ENCODE measurements around the gene SNAP47. TPM values are rescaled to one million over a fixed set of nuclear protein-coding genes. Genes with fewer than 3 reads are reported as not detected.
"Not testable (repeated sequence)": the region's sequence is repeated elsewhere in the genome, so short reads cannot be mapped to it uniquely, and the experiment has no call there.

Gene SNAP47
- polyA plus RNA-seq, 1 of the 3 experiments (the other 2 are of a cell fraction): 45.6 TPM

DNA sequence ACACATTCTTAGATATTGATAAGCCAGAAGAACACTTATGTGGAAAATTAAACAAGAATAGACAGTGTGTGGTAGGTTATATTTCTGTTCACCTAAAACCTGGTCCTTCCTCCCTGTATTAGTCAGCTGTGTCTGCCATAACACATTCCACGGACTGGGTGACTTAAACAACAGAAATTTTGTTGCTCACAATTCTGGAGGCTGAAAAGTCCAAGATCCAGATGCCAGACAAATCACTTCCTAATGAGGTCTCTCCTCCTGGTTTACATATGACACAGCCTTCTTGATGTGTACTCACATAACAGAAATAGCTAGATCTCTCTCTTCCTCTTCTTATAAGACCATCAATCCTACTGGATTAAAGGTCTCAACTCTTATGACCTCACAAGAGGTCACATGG lies 25.8 kb upstream of the SNAP47 start (continued):
- TF ChIP-seq ZBTB33 (IDR thresholded peaks at IDR 0.05; ENCODE audit: borderline replicate concordance, low read depth) (no peak), MEF2A (IDR thresholded peaks at IDR 0.05; ENCODE audit: borderline replicate concordance, low read depth) (no peak)

DNA sequence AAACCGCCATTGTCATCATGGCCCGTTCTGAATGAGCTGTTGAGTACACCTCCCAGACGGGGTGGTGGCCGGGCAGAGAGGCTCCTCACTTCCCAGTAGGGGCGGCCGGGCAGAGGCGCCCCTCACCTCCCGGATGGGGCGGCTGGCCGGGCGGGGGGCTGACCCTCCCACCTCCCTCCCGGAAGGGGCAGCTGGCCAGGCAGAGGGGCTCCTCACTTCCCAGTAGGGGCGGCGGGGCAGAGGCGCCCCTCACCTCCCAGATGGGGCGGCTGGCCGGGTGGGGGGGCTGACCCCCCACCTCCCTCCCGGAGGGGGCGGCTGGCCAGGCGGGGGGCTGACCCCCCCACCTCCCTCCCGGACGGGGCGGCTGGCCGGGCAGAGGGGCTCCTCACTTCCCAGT lies 24.8 kb upstream of the SNAP47 start:
- H3K9me3 ChIP-seq; H4K20me1 ChIP-seq (ENCODE audit: insufficient read depth); H3F3A ChIP-seq (replicated peaks; ENCODE audit: insufficient read depth); H3K4me2 ChIP-seq; H3K79me2 ChIP-seq (ENCODE audit: insufficient read depth); H3K36me3 ChIP-seq (replicated peaks in 1 of 2; ENCODE audit: control insufficient read depth in 1 of 2, insufficient read depth in 2 of 2, low read length in 1 of 2); DNase-seq; H3K9me2 ChIP-seq; H3K27ac ChIP-seq (ENCODE audit: low read depth in 2 of 2, low read length in 1 of 2); H3K4me1 ChIP-seq (ENCODE audit: control insufficient read depth in 1 of 2, insufficient read depth in 2 of 2, low read depth in 1 of 2, low read length in 1 of 2); H3K27me3 ChIP-seq (ENCODE audit: insufficient read depth); H3K9ac ChIP-seq; H2AFZ ChIP-seq (ENCODE audit: low read depth); H3K4me3 ChIP-seq (ENCODE audit: low read depth in 2 of 2, low read length in 1 of 2); POLR2A ChIA-PET; CTCF ChIA-PET: not testable (repeated sequence)
- WGBS (ENCODE audit: low lambda C conversion rate): 67% methylated on average over 4 of the region's 24 CpGs

GRCh38 chr1:227712648-227713047 lies 22.6 kb upstream of the SNAP47 start:
- no peak for TF ChIP-seq POLR2AphosphoS5 (IDR thresholded peaks at IDR 0.05; ENCODE audit: low read depth, low read length)
- TF ChIP-seq GATA2 (CRISPR knock-in tag; IDR thresholded peaks at IDR 0.05): no peak
- no peak for TF ChIP-seq RFX5 (IDR thresholded peaks at IDR 0.05; ENCODE audit: low read length)
- no peak for TF ChIP-seq NFIC (IDR thresholded peaks at IDR 0.05; ENCODE audit: borderline replicate concordance)
- no peak for TF ChIP-seq EP300 (IDR thresholded peaks at IDR 0.05; ENCODE audit: borderline replicate concordance in 1 of 2, low read depth in 1 of 2, low read length in 1 of 2)
- no peak for TF ChIP-seq MEF2A (IDR thresholded peaks at IDR 0.05; ENCODE audit: borderline replicate concordance, low read depth)
- no peak for TF ChIP-seq GABPA (IDR thresholded peaks at IDR 0.05; ENCODE audit: low read depth)
- DNase-seq: no peak

DNA sequence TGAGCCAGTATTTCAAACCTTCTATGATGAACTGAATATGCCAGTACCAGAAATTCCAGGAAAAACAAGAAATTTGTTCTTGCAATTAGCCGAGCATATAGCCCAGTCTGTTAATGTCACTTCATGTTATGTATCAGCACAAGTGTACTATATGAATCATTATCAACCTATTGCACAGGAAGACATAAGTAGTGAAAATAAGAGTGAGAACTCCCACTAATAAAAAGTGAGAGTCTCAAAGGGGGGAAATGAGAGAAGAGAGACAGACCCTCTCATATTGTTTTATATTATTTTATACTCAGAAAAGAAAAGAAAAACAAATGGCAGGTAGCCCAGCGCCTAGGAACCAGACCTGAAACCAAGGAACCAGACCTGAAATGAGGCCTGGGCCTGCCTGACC lies 16.3 kb upstream of the SNAP47 start:
- Histone ChIP-seq H3K4me3 (ENCODE audit: low read depth in 2 of 2, low read length in 1 of 2) (no peak overlapping the region), H3K27me3 (ENCODE audit: insufficient read depth) (no peaks in the 10 kb centered on the region), H3K9ac (no peak overlapping the region), H3K79me2 (ENCODE audit: insufficient read depth) (no peaks in the 10 kb centered on the region), H3K4me2 (no peak overlapping the region), H2AFZ (ENCODE audit: low read depth) (no peak overlapping the region), H4K20me1 (ENCODE audit: insufficient read depth) (no peaks in the 10 kb centered on the region), H3K9me2 (no peaks in the 10 kb centered on the region), H3K9me3 (peaks cover 4% of the 10 kb centered on the region; the same call in 1 of the 2 replicates), H3K27ac (ENCODE audit: low read depth in 2 of 2, low read length in 1 of 2) (no peak overlapping the region), H3K36me3 (replicated peaks in 1 of 2; ENCODE audit: control insufficient read depth in 1 of 2, insufficient read depth in 2 of 2, low read length in 1 of 2) (no peaks in the 10 kb centered on the region), H3F3A (replicated peaks; ENCODE audit: insufficient read depth) (no peaks in the 10 kb centered on the region), H3K4me1 (ENCODE audit: control insufficient read depth in 1 of 2, insufficient read depth in 2 of 2, low read depth in 1 of 2, low read length in 1 of 2) (no peaks in the 10 kb centered on the region)
- DNase-seq: no peak
- ChIA-PET POLR2A (no interaction called here), CTCF (no interaction called here)
- WGBS (ENCODE audit: low lambda C conversion rate): 0% methylated on average over 2 of the region's 2 CpGs
- no peak for TF ChIP-seq MAX (IDR thresholded peaks at IDR 0.05; ENCODE audit: low read depth)
- no peak for TF ChIP-seq YY1 (IDR thresholded peaks at IDR 0.05; ENCODE audit: low read depth)
- no peak for TF ChIP-seq CTCF (IDR thresholded peaks at IDR 0.05)
- TF ChIP-seq FOSL2 (IDR thresholded peaks at IDR 0.05; ENCODE audit: borderline replicate concordance, low read depth): no peak
- no peak for TF ChIP-seq ELF1 (IDR thresholded peaks at IDR 0.05)
- TF ChIP-seq GABPA (IDR thresholded peaks at IDR 0.05; ENCODE audit: low read depth): no peak
- no peak for TF ChIP-seq TAF1 (IDR thresholded peaks at IDR 0.05; ENCODE audit: borderline replicate concordance, low read depth, low read length)
- TF ChIP-seq IRF3 (IDR thresholded peaks at IDR 0.05; ENCODE audit: low read depth, low read length): no peak
- no peak for TF ChIP-seq RXRA (IDR thresholded peaks at IDR 0.05; ENCODE audit: borderline replicate concordance, low read depth)
- TF ChIP-seq POLR2AphosphoS5 (IDR thresholded peaks at IDR 0.05; ENCODE audit: low read depth, low read length): no peak
- no peak for TF ChIP-seq SIN3A (IDR thresholded peaks at IDR 0.05; ENCODE audit: borderline replicate concordance, low read depth, low read length)

More at GRCh38 chr1:227712648-227713047, 22.6 kb upstream of the SNAP47 start:
- Histone ChIP-seq H3K36me3 (replicated peaks in 1 of 2; ENCODE audit: control insufficient read depth in 1 of 2, insufficient read depth in 2 of 2, low read length in 1 of 2) (no peaks in the 10 kb centered on the region), H4K20me1 (ENCODE audit: insufficient read depth) (no peaks in the 10 kb centered on the region), H3K79me2 (ENCODE audit: insufficient read depth) (no peaks in the 10 kb centered on the region), H3K9ac (no peak overlapping the region), H3K9me3 (peaks cover 4% of the 10 kb centered on the region; the same call in 1 of the 2 replicates), H3K4me1 (ENCODE audit: control insufficient read depth in 1 of 2, insufficient read depth in 2 of 2, low read depth in 1 of 2, low read length in 1 of 2) (no peaks in the 10 kb centered on the region), H2AFZ (ENCODE audit: low read depth) (no peak overlapping the region), H3F3A (replicated peaks; ENCODE audit: insufficient read depth) (no peaks in the 10 kb centered on the region), H3K27ac (ENCODE audit: low read depth in 2 of 2, low read length in 1 of 2) (no peak overlapping the region), H3K9me2 (no peaks in the 10 kb centered on the region), H3K4me2 (no peak overlapping the region), H3K27me3 (ENCODE audit: insufficient read depth) (no peaks in the 10 kb centered on the region), H3K4me3 (ENCODE audit: low read depth in 2 of 2, low read length in 1 of 2) (no peak overlapping the region)
- ChIA-PET CTCF (no interaction called here), POLR2A (no interaction called here)
